ENCODE results near the gene CMIP. TPM values are rescaled to one million over a fixed set of nuclear protein-coding genes. Genes with fewer than 3 reads are reported as not detected.
"Not testable (repeated sequence)": the region's sequence is repeated elsewhere in the genome, so short reads cannot be mapped to it uniquely, and the experiment has no call there.

CMIP gene
- total and polyA plus RNA-seq, 7 donors = 11.0 to 60.3 (median 20.4) TPM

DNA sequence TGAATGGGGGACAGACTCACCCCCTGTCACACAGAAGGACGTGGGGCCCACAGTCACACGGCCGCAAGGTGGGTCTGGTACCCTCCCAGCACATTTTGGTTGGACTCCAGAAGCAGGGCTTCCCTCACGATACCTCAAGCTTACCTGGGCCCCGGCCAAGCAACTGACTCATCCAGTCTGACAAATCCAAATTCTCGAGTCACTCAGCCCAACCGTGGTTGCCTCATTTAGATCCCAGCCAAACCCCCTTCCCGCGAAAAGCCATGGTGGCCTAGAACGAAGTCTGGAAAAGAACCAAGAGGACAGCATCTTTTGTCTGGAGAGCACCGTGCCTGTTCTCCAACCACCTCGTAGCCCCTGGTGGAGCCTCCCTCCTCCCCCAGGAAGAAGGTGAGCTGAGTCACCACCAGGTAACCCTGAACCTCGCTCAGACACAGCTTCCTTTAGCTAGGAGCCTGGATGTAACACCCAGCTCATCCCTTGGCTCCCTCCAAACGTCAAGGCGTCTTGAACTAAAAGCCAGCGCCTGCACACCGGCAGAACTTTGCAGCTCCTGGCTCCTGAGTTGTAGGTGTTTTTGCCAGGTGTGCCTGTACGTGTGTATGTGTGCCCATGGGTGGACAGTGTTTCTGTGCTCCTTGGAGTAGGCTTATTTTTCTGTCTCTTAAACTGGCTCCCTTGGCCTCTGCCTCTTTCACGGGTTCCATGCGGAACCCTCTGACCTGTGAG, 78.9 kb downstream of the CMIP start:
- no peaks in the 10 kb centered on the region for H3K9me3 ChIP-seq
- peaks cover 0 to 19% (median 14%) of the 10 kb centered on the region in 4 donors for H3K4me1 ChIP-seq
- no peak overlapping the region for H3K4me3 ChIP-seq
- WGBS, 2 donors = 79 to 87% methylated on average over 20 of the region's 20 CpGs
- H3K36me3 ChIP-seq = no peaks in the 10 kb centered on the region
- TF ChIP-seq POLR2A (IDR thresholded peaks at IDR 0.05) (no peak), POLR2AphosphoS5 (IDR thresholded peaks at IDR 0.05) (no peak), EP300 (IDR thresholded peaks at IDR 0.05) (no peak)
- TF ChIP-seq, protein P1, sequence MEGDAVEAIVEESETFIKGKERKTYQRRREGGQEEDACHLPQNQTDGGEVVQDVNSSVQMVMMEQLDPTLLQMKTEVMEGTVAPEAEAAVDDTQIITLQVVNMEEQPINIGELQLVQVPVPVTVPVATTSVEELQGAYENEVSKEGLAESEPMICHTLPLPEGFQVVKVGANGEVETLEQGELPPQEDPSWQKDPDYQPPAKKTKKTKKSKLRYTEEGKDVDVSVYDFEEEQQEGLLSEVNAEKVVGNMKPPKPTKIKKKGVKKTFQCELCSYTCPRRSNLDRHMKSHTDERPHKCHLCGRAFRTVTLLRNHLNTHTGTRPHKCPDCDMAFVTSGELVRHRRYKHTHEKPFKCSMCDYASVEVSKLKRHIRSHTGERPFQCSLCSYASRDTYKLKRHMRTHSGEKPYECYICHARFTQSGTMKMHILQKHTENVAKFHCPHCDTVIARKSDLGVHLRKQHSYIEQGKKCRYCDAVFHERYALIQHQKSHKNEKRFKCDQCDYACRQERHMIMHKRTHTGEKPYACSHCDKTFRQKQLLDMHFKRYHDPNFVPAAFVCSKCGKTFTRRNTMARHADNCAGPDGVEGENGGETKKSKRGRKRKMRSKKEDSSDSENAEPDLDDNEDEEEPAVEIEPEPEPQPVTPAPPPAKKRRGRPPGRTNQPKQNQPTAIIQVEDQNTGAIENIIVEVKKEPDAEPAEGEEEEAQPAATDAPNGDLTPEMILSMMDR (IDR thresholded peaks at IDR 0.05) = no peak
- intact Hi-C loops (cut with DNase I) = no loop called here
- H3K27me3 ChIP-seq = no peaks in the 10 kb centered on the region
- H3K27ac ChIP-seq = no peak overlapping the region
- no peak for DNase-seq

DNA sequence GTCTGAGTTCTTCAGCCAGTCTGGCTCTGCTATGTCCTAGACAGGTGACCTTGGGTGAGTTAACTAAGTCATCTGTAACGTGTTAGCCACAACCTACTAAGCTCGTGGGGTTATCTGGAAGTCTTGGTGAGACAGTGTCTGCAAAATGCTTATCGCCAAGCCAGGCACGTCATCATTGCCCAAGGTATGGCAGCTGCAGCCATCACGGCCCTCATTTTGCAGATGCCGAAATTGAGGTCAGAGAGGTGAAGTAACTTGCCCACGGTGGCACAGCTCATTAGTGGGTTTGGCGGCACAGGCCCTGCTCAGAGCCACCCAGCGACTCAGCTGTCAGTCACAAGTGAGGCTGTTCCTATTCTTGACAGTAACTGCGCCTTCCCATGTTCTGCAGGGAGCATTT, 79.8 kb downstream of the CMIP start:
- H3K27ac ChIP-seq = no peak overlapping the region

GRCh38 chr16:81524885-81525284, 80.3 kb downstream of the CMIP start:
- not testable (repeated sequence) for H3K9me3 ChIP-seq, DNase-seq, H3K27me3 ChIP-seq, H3K4me3 ChIP-seq, H3K36me3 ChIP-seq, H3K27ac ChIP-seq
- intact Hi-C loops (cut with DNase I) = loop anchor here (5.0 kb wide), 1 partner anchor 78 kb away; no protein-coding TSS in a partner anchor
- WGBS, 2 donors = 94 to 99% methylated on average over 4 of the region's 4 CpGs
- H3K4me1 ChIP-seq = peaks cover 0 to 19% (median 14%) of the 10 kb centered on the region in 4 donors

More for the DNA sequence above, 79.8 kb downstream of the CMIP start:
- H3K36me3 ChIP-seq = no peaks in the 10 kb centered on the region
- peaks cover 0 to 19% (median 14%) of the 10 kb centered on the region in 4 donors for H3K4me1 ChIP-seq
- no peak for TF ChIP-seq EP300 (IDR thresholded peaks at IDR 0.05)
- TF ChIP-seq, protein P1 (IDR thresholded peaks at IDR 0.05) = no peak
- no peak for TF ChIP-seq POLR2A (IDR thresholded peaks at IDR 0.05)
- no peak for TF ChIP-seq POLR2AphosphoS5 (IDR thresholded peaks at IDR 0.05)
- 88 to 90% methylated on average over 10 of the region's 10 CpGs for WGBS, 2 donors
- intact Hi-C loops (cut with DNase I) = no loop called here
- DNase-seq = no peak
- H3K9me3 ChIP-seq = no peaks in the 10 kb centered on the region
- no peaks in the 10 kb centered on the region for H3K27me3 ChIP-seq
- no peak overlapping the region for H3K4me3 ChIP-seq

DNA sequence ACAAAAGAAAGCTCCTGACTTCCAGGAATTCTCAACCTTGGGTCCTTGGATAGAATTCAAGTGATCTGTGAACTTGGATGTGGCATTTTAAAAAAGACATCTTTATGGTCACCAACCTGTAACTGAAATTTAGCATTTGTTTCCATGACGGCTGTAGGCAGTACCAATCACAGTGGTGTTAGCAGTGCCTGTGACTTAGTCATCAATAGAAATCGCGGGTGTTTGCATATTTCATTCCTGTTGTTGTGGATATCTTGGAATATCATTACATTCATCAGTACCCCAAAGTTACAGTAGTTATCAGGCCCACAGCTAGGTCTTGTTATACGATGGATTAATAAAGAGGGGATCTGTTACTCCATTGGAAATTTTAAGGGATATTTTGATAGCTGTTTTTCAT, 81.6 kb downstream of the CMIP start:
- Histone ChIP-seq H3K27ac (peak overlapping the region in 3 of 4 donors; percentile 50 to 64 (median 51)), H3K4me1 (peaks cover 0 to 19% (median 14%) of the 10 kb centered on the region in 4 donors), H3K9me3 (no peaks in the 10 kb centered on the region), H3K27me3 (no peaks in the 10 kb centered on the region), H3K4me3 (no peak overlapping the region), H3K36me3 (no peaks in the 10 kb centered on the region)
- intact Hi-C loops (cut with DNase I) = loop anchor here (5.0 kb wide), 1 partner anchor 79 kb away; no protein-coding TSS in a partner anchor
- no peak for DNase-seq
- TF ChIP-seq EP300 (IDR thresholded peaks at IDR 0.05) (no peak), POLR2A (IDR thresholded peaks at IDR 0.05) (no peak), POLR2AphosphoS5 (IDR thresholded peaks at IDR 0.05) (no peak)
- TF ChIP-seq, protein P1 (IDR thresholded peaks at IDR 0.05) = no peak
- WGBS, 2 donors = 65 to 81% methylated on average over 4 of the region's 4 CpGs

DNA sequence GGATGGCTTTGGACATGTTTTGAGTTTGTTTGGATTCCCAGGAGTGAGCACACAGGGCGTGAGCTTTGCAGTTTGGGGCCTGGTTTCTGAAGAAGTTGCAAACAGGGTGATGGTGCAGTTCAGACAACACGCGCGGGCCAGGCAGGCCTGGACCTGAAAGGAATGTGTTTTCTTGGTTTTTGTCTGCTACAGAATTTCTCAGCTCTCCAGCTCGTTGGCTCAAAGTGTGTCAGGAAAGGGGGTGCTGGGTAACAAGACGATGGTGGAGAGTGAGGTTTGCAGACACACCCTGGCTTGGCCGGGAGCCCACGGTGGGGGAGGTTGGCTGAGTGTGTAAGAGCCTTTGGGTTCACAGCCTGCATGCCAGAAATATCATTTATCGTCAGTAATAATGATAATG, 82.3 kb downstream of the CMIP start:
- TF ChIP-seq, protein P1 (IDR thresholded peaks at IDR 0.05) = no peak
- no peak for TF ChIP-seq POLR2A (IDR thresholded peaks at IDR 0.05)
- TF ChIP-seq EP300 (IDR thresholded peaks at IDR 0.05) = no peak
- no peak for TF ChIP-seq POLR2AphosphoS5 (IDR thresholded peaks at IDR 0.05)
- Histone ChIP-seq H3K27ac (peak overlapping the region; percentile 39 to 64 (median 50)), H3K4me3 (no peak overlapping the region), H3K27me3 (no peaks in the 10 kb centered on the region), H3K9me3 (no peaks in the 10 kb centered on the region), H3K36me3 (no peaks in the 10 kb centered on the region), H3K4me1 (peaks cover 0 to 19% (median 14%) of the 10 kb centered on the region in 4 donors)
- WGBS, 2 donors = 42 to 49% methylated on average over 9 of the region's 9 CpGs
- intact Hi-C loops (cut with DNase I) = loop anchor here (5.0 kb wide), 1 partner anchor 80 kb away; no protein-coding TSS in a partner anchor
- DNase-seq = no peak

Data from sigmoid colon (tissue), 7 donors.